HG02763 (cell line): Measurements from ENCODE around the gene DOCK2.
A peak's percentile ranks its signal among the peaks of the same experiment; 100 is the strongest.
"Not testable (repeated sequence)": the region's sequence is repeated elsewhere in the genome, so short reads cannot be mapped to it uniquely, and the experiment has no call there.

Experiments
- ATAC-seq: cut with Tn5 transposase; IDR thresholded peaks from one replicate; pipeline ENCODE4 v1.9.1; 2021; ENCODE audit warnings: mild to moderate bottlenecking, moderate library complexity; ENCODE audit not compliant: unreplicated experiment

Gene DOCK2

GRCh38 chr5:169781420-169782345 lies 144.6 kb downstream of the DOCK2 start:
- ATAC-seq: no peak

GRCh38 chr5:169785771-169786618 lies 148.9 kb downstream of the DOCK2 start:
- no peak for ATAC-seq

GRCh38 chr5:169788168-169788567 lies 151.1 kb downstream of the DOCK2 start:
- no peak for ATAC-seq

- no peak for ATAC-seq
These were observed 152.4 kb downstream of the DOCK2 start for GRCh38 chr5:169789417-169789940.

GRCh38 chr5:169791251-169791650 lies 154.2 kb downstream of the DOCK2 start:
- ATAC-seq: no peak

GRCh38 chr5:169795338-169795737 lies 158.3 kb downstream of the DOCK2 start:
- ATAC-seq: no peak

DNA sequence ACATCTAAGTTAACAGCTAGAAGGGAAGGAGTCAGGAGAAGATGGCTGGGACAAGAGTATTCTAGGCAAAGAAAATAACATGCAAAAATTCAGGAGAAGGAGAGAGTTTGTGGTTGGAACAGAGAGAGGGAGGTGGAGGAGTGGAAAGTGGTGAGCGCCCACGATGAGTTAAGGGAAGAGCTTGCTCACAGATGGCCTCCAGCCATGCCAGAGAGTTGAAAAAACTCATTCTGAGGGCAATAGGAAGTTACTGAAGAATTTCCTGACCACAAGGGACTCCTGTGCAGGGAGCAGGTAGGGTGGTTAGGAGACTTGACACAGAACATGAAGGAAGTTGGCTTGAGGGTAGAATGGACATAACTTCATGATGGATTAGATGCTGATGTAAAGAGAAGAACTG lies 159.7 kb downstream of the DOCK2 start:
- ATAC-seq: no peak

DNA sequence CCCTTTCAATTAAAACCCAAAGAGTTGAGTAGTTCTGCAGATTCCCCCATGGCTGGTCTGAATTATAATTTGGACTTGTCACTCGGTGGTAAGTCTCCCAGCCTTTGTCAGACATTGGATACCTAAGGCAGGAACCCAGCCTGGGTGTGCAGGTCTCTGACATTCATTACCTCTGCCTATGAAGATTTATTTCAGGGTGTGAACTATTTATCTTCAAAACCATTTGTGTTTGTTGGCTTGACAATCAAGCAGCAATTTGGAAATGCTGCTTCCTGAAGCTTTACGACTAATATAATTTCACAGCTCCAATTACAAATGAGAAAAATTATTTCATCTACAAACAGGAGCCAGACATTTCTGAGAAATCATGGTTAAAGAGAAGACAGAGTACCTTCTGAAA lies 160.5 kb downstream of the DOCK2 start:
- ATAC-seq: no peak

DNA sequence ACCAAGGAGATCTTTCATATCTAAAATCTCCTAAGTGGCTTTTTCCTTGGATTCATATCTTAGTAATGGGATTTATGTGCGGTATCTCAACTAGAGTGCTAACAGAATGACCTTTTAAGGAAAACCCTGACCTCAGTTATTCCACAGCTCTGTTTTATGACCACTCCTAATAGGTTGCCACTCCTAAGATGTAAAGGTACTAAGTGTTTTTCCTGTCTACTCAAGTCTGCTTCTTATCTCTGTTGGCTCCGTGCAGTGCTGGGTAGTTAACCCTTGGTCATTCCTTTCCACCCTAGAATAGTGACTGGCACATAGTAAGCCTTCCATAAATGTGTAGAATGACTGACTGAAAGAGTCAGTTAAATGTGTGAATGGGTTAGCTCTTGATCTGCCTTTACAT lies 161.4 kb downstream of the DOCK2 start:
- ATAC-seq: no peak

- no peak for ATAC-seq
These were observed 162.0 kb downstream of the DOCK2 start for GRCh38 chr5:169798906-169799660.

DNA sequence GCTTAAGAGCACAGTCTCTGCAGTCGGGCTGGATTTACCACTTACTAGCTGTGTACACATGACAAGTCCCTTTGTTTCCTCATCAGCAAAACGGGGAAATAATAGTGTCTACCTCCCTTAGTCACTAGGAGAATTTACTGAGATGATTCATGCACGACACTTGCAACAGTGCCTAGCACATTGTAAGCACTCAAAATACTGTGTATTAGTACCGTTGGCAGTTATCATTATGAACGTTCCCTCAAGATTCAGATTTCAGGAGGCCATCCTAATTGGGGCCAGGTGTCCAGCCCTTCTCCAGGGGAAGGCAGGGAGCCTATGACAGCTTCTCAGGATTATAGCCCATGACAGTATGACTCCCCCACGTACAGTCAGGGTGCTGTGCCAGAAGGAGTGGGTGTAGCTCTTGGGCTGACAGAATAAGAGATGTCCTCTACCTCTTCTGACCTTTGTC lies 164.3 kb downstream of the DOCK2 start:
- no peak for ATAC-seq

- no peak for ATAC-seq
These were observed 164.7 kb downstream of the DOCK2 start for GRCh38 chr5:169801781-169802180.

- no peak for ATAC-seq
These were observed 166.3 kb downstream of the DOCK2 start for GRCh38 chr5:169803077-169803981.

- ATAC-seq: no peak
These were observed 167.8 kb downstream of the DOCK2 start for GRCh38 chr5:169804861-169805260.

GRCh38 chr5:169805527-169805934 lies 168.5 kb downstream of the DOCK2 start:
- peak; percentile 92 for ATAC-seq

- ATAC-seq: peak; percentile 59
These were observed 169.0 kb downstream of the DOCK2 start for GRCh38 chr5:169805937-169806700.

DNA sequence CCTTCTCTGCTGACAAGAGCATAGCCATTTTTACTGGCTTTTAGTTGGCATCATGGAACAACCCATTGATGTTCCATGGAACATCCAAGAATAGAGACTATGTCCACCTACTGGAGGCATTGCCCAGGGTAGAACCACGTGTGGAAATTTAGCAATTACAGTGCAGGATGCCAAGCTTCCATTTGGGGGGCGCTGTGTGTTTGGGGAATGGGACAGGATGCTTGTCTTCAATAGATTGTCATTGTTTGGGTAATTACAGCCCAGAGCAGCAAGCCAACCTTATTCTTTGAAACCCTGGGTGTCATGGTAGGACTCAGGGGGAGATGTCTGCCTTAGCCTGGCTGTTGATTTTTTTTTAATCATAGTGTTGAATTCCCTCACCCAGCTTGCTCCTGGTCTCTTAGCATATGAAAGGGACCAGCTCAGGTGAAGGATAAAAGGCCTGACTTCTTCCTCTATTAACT lies 171.1 kb downstream of the DOCK2 start:
- ATAC-seq: no peak

DNA sequence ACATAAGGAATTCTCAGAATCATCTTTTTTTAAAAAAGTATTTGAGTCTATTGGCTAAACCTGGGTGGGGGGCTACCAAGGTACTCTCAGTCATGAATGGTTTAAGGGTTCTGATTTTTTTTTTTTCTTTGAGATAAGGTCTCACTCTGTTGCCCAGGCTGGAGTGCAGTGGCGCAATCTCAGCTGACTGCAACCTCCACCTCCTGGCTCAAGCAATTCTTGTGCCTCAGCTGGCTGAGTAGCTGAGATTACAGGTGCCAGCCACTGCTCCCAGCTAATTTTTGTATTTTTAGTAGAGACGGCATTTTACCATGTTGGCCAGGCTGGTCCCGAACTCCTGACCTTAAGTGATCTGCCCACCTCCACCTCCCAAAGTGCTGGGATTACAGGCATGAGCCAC lies 171.8 kb downstream of the DOCK2 start:
- ATAC-seq: not testable (repeated sequence)

GRCh38 chr5:169809281-169809680 lies 172.2 kb downstream of the DOCK2 start:
- no peak for ATAC-seq
